ENCODE results near the gene HJURP.

Gene HJURP

GRCh38 chr2:233811087-233811486 lies 43.2 kb downstream of the HJURP start:
- H4K20me1 ChIP-seq (ENCODE audit: insufficient read depth, low read length, poor library complexity, severe bottlenecking) = no peaks in the 10 kb centered on the region
- no peak overlapping the region for H3K4me3 ChIP-seq (ENCODE audit: low read length, poor library complexity, severe bottlenecking)
- no peak overlapping the region for H2AFZ ChIP-seq (ENCODE audit: low read length)
- H3K27me3 ChIP-seq (ENCODE audit: insufficient read depth, low read length, poor library complexity, severe bottlenecking) = no peaks in the 10 kb centered on the region
- TF ChIP-seq EZH2phosphoT487 (IDR thresholded peaks at IDR 0.05; ENCODE audit: borderline replicate concordance) (no peak), CTCF (conservative IDR thresholded peaks at IDR 0.05; ENCODE audit: low read length) (no peak)
- no peaks in the 10 kb centered on the region for H3K79me2 ChIP-seq (ENCODE audit: insufficient read depth, low read length)
- H3K9me2 ChIP-seq (replicated peaks; ENCODE audit: low read depth, low read length) = no peaks in the 10 kb centered on the region
- H3K4me2 ChIP-seq (ENCODE audit: low read depth, low read length, poor library complexity, severe bottlenecking) = no peak overlapping the region
- no peak overlapping the region for H3K9ac ChIP-seq (ENCODE audit: low read depth, low read length, poor library complexity, severe bottlenecking)
- H3F3A ChIP-seq (ENCODE audit: low read depth) = no peaks in the 10 kb centered on the region
- H3K9me3 ChIP-seq (ENCODE audit: insufficient read depth, low read depth, low read length) = no peaks in the 10 kb centered on the region
- H3K36me3 ChIP-seq (ENCODE audit: insufficient read depth, low read length) = no peaks in the 10 kb centered on the region
- no peaks in the 10 kb centered on the region for H3K4me1 ChIP-seq (ENCODE audit: insufficient read depth, low read length, poor library complexity, severe bottlenecking)

DNA sequence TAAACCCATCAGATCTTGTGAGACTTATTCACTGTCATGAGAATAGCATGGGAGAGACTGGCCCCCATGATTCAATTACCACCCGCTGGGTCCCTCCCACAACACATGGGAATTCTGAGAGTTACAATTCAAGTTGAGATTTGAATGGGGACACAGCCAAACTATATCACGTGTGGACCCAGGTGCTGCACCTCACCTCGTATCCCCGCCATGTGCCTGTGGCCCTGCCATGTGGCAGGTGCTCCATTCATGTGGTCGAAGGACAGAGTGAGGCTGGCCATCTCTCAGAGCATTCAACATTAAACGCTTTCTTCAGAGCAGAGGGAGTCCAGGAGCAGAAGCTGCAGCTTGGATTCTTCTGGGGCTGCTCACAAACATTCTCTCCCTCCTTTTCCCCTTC lies 44.0 kb downstream of the HJURP start:
- Histone ChIP-seq H3K36me3 (ENCODE audit: insufficient read depth, low read length) (no peaks in the 10 kb centered on the region), H3K4me1 (ENCODE audit: insufficient read depth, low read length, poor library complexity, severe bottlenecking) (no peaks in the 10 kb centered on the region), H3K9me2 (replicated peaks; ENCODE audit: low read depth, low read length) (no peaks in the 10 kb centered on the region), H4K20me1 (ENCODE audit: insufficient read depth, low read length, poor library complexity, severe bottlenecking) (no peaks in the 10 kb centered on the region), H2AFZ (ENCODE audit: low read length) (no peak overlapping the region), H3K9me3 (ENCODE audit: insufficient read depth, low read depth, low read length) (no peaks in the 10 kb centered on the region), H3K27me3 (ENCODE audit: insufficient read depth, low read length, poor library complexity, severe bottlenecking) (no peaks in the 10 kb centered on the region), H3K4me3 (ENCODE audit: low read length, poor library complexity, severe bottlenecking) (no peak overlapping the region), H3K79me2 (ENCODE audit: insufficient read depth, low read length) (no peaks in the 10 kb centered on the region), H3F3A (ENCODE audit: low read depth) (no peaks in the 10 kb centered on the region), H3K4me2 (ENCODE audit: low read depth, low read length, poor library complexity, severe bottlenecking) (no peak overlapping the region), H3K9ac (ENCODE audit: low read depth, low read length, poor library complexity, severe bottlenecking) (no peak overlapping the region)
- TF ChIP-seq CTCF (conservative IDR thresholded peaks at IDR 0.05; ENCODE audit: low read length) = no peak
- TF ChIP-seq EZH2phosphoT487 (IDR thresholded peaks at IDR 0.05; ENCODE audit: borderline replicate concordance) = no peak

- Histone ChIP-seq H3K79me2 (ENCODE audit: insufficient read depth, low read length) (no peaks in the 10 kb centered on the region), H3F3A (ENCODE audit: low read depth) (no peaks in the 10 kb centered on the region), H3K9me3 (ENCODE audit: insufficient read depth, low read depth, low read length) (no peaks in the 10 kb centered on the region), H4K20me1 (ENCODE audit: insufficient read depth, low read length, poor library complexity, severe bottlenecking) (no peaks in the 10 kb centered on the region), H2AFZ (ENCODE audit: low read length) (no peak overlapping the region), H3K4me1 (ENCODE audit: insufficient read depth, low read length, poor library complexity, severe bottlenecking) (no peaks in the 10 kb centered on the region), H3K9me2 (replicated peaks; ENCODE audit: low read depth, low read length) (no peaks in the 10 kb centered on the region), H3K27me3 (ENCODE audit: insufficient read depth, low read length, poor library complexity, severe bottlenecking) (no peaks in the 10 kb centered on the region), H3K36me3 (ENCODE audit: insufficient read depth, low read length) (no peaks in the 10 kb centered on the region), H3K4me3 (ENCODE audit: low read length, poor library complexity, severe bottlenecking) (no peak overlapping the region), H3K4me2 (ENCODE audit: low read depth, low read length, poor library complexity, severe bottlenecking) (no peak overlapping the region), H3K9ac (ENCODE audit: low read depth, low read length, poor library complexity, severe bottlenecking) (no peak overlapping the region)
- TF ChIP-seq EZH2phosphoT487 (IDR thresholded peaks at IDR 0.05; ENCODE audit: borderline replicate concordance) (no peak), CTCF (conservative IDR thresholded peaks at IDR 0.05; ENCODE audit: low read length) (no peak)
Measured at GRCh38 chr2:233807966-233808935, 46.1 kb downstream of the HJURP start.
